Activated B cell treated with CpG ODN at 0.5 μM for 24 hours (primary cell): Measurements from ENCODE around the gene PLCH2. TPM values are rescaled to one million over a fixed set of nuclear protein-coding genes. Genes with fewer than 3 reads are reported as not detected.

Experiments
- ATAC-seq: fragments of 200-7000 bp; cut with Tn5 transposase; one replicate; pipeline ENCODE4 v1.10.0; 2021; ENCODE audit warnings: low read depth, mild to moderate bottlenecking, moderate library complexity
- CTCF ChIA-PET: fragments of 350-600 bp; sonication (Branson Sonifier 250); formaldehyde crosslinking; loops from one replicate; lab custom pipeline; 2021; ENCODE audit warnings: antibody characterized with exemption; lab: Charles Lee
- POLR2A ChIA-PET: fragments of 350-600 bp; sonication (Branson Sonifier 250); formaldehyde crosslinking; loops from one replicate; lab custom pipeline; 2021; ENCODE audit warnings: antibody characterized with exemption; lab: Charles Lee
- DNase-seq: peaks from one replicate; pipeline ENCODE4 v3.0.0; 2022
- H3K27ac Mint-ChIP-seq: one replicate; pipeline ENCODE4 v1.8.0; 2020; ENCODE audit warnings: mixed read lengths
- H3K27me3 Mint-ChIP-seq: one replicate; pipeline ENCODE4 v1.8.0; 2021; ENCODE audit warnings: mixed read lengths
- H3K36me3 Mint-ChIP-seq: one replicate; pipeline ENCODE4 v1.8.0; 2021; ENCODE audit warnings: low read depth, mixed read lengths
- H3K4me1 Mint-ChIP-seq: one replicate; pipeline ENCODE4 v1.8.0; 2021; ENCODE audit warnings: mixed read lengths
- H3K4me3 Mint-ChIP-seq: one replicate; pipeline ENCODE4 v1.8.0; 2020; ENCODE audit warnings: mild to moderate bottlenecking, mixed read lengths
- H3K9me3 Mint-ChIP-seq: one replicate; pipeline ENCODE4 v1.8.0; 2020; ENCODE audit warnings: mixed read lengths
- CTCF ChIP-seq: fragments of 200-600 bp; IDR thresholded peaks from one replicate; pipeline ENCODE4 v1.8.0; 2022; ENCODE audit warnings: antibody characterized with exemption, mild to moderate bottlenecking
- intact Hi-C: fragments of 100-400 bp; cut with micrococcal nuclease; formaldehyde crosslinking; loops from one replicate; pipeline ENCODE4 v1.15.1; 2024
- total RNA-seq: library from RNA; stranded (reverse); gene quantifications from 2 replicates; pipeline ENCODE4 v1.2.3, GENCODE V29; 2022

The PLCH2 gene
- total RNA-seq, 1 donor from 2014 or later = 6.1 TPM

- no peaks in the 10 kb centered on the region for H3K9me3 Mint-ChIP-seq
- CTCF ChIA-PET = no interaction called here
- H3K27me3 Mint-ChIP-seq = no peaks in the 10 kb centered on the region
- DNase-seq = no peak
- TF ChIP-seq CTCF = no peak
- H3K27ac Mint-ChIP-seq = no peak overlapping the region
- ATAC-seq = no peak
- peaks cover 15% of the 10 kb centered on the region for H3K4me1 Mint-ChIP-seq
- no peak overlapping the region for H3K4me3 Mint-ChIP-seq
- POLR2A ChIA-PET = no interaction called here
- intact Hi-C loops = no loop called here
- no peaks in the 10 kb centered on the region for H3K36me3 Mint-ChIP-seq
Measured at GRCh38 chr1:2473198-2473597, 2.9 kb upstream of the PLCH2 start.

DNA sequence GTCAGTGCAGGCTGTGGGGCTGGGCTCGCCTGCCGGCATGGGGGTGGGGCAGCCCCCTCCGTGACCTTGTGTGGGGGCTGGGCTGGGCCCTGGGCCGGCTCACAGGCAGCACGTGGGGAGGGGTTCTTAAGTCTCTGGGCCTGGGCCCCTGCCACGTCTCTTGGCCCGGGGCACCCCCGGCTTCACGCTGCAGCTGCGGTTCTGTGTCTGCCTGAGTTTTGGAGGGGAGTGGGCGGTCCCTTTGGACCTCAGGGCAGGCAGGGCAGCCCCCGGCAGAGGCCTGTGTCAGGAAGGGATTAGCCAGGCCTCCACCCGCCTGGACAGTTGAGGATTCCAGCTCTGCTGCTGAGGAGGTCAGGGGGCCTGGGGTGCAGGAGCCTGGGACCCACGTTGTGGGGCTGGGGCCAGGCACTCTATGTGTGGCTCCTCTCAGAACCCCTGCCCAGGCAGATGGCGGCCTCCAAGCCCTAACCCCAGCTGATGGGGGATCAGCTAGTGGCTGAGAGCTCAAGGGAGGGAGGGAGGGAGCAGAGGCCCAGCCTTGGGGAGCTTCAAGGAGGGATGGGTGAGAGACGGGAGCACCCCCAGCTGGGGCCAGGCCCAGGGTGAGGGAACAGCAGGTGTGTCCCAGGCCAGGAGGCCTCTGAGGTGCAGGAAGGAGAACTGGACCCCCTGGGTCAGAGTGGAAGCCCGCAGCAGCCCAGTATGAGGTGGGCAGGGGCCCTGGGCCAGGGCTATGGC, 1.8 kb upstream of the PLCH2 start:
- no peak for ATAC-seq
- Mint-ChIP-seq H3K4me1 (peaks cover 11% of the 10 kb centered on the region), H3K4me3 (no peak overlapping the region), H3K27me3 (no peaks in the 10 kb centered on the region), H3K9me3 (no peaks in the 10 kb centered on the region), H3K27ac (no peak overlapping the region), H3K36me3 (no peaks in the 10 kb centered on the region)
- TF ChIP-seq CTCF = no peak
- intact Hi-C loops = no loop called here
- DNase-seq = no peak
- POLR2A ChIA-PET = no interaction called here
- CTCF ChIA-PET = no interaction called here

DNA sequence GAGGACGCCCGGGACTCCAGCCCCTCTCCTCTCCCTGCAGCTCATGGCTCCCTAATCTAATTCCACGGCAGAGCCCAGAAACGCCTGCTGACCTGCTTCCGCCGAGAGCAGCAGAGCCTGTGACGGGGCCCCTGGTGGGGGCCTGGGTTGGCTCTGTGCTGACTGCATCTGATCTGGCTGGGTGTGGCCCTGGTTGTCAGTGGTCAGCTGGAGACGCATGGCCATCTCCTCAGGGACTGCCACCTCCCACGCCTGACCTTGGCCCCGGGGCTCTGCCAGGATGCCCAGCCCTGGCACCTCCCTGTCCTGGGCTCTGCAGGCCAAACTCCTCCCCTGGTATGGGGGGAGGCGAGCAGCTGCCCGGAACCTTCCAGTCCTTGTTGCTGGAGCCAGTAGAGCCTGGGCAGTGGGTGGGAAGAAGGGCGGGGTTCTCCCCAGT, 1.1 kb upstream of the PLCH2 start:
- Mint-ChIP-seq H3K27me3 (no peaks in the 10 kb centered on the region), H3K4me3 (no peak overlapping the region), H3K4me1 (peaks cover 11% of the 10 kb centered on the region), H3K27ac (no peak overlapping the region), H3K36me3 (no peaks in the 10 kb centered on the region), H3K9me3 (no peaks in the 10 kb centered on the region)
- POLR2A ChIA-PET = no interaction called here
- no peak for ATAC-seq
- no peak for DNase-seq
- TF ChIP-seq CTCF = no peak
- CTCF ChIA-PET = no interaction called here
- intact Hi-C loops = no loop called here

DNA sequence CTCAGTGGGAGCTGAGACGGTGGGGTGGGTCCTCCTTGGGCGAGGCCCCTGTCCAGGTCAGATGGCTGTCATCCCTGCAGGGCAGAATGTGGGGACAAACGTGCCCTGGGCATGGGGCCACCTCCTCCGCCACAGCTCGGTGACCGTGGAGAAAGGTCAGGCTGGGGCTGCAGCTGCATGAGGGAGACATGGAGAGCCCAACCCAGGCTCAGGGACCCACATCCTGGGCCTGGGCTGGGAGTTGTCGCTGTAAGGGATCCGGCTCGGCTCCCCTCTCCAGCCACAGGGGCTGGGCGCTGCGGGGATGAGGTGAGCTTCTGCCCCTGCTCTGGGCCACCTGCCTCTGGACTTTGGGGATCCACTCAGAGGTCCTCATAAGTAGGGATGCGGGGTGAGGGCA, 518 bp upstream of the PLCH2 start:
- ChIA-PET POLR2A (no interaction called here), CTCF (no interaction called here)
- no peak for ATAC-seq
- no peak overlapping the region for H3K27ac Mint-ChIP-seq
- no peak for TF ChIP-seq CTCF
- no peaks in the 10 kb centered on the region for H3K27me3 Mint-ChIP-seq
- H3K4me1 Mint-ChIP-seq = peaks cover 6% of the 10 kb centered on the region
- no peak overlapping the region for H3K4me3 Mint-ChIP-seq
- H3K9me3 Mint-ChIP-seq = no peaks in the 10 kb centered on the region
- H3K36me3 Mint-ChIP-seq = no peaks in the 10 kb centered on the region
- no peak for DNase-seq
- intact Hi-C loops = no loop called here

GRCh38 chr1:2477309-2477708, 1.2 kb downstream of the PLCH2 start:
- H3K27me3 Mint-ChIP-seq = no peaks in the 10 kb centered on the region
- TF ChIP-seq CTCF = no peak
- H3K4me3 Mint-ChIP-seq = no peak overlapping the region
- intact Hi-C loops = no loop called here
- no peak for ATAC-seq
- no peaks in the 10 kb centered on the region for H3K36me3 Mint-ChIP-seq
- H3K27ac Mint-ChIP-seq = no peak overlapping the region
- H3K9me3 Mint-ChIP-seq = no peaks in the 10 kb centered on the region
- ChIA-PET POLR2A (no interaction called here), CTCF (no interaction called here)
- peaks cover 3% of the 10 kb centered on the region for H3K4me1 Mint-ChIP-seq
- no peak for DNase-seq
